Mucosa of rectum (tissue), 2 donors: ENCODE measurements around the gene PRKN.

Source experiments
- H3K27ac ChIP-seq, 2 donors: one replicate each; pipeline ENCODE4 v1.7.0; 2013; ENCODE audit warnings: inconsistent platforms in 2 of 2, low read depth in 2 of 2, low read length in 2 of 2
- H3K27me3 ChIP-seq, 2 donors: one replicate each; pipeline ENCODE4 v1.7.0; 2013; ENCODE audit warnings: low read length in 2 of 2; ENCODE audit not compliant: control insufficient read depth in 2 of 2, insufficient read depth in 2 of 2
- H3K36me3 ChIP-seq, 2 donors: one replicate each; pipeline ENCODE4 v1.7.0; 2013; ENCODE audit warnings: low read length in 2 of 2; ENCODE audit not compliant: control insufficient read depth in 2 of 2, insufficient read depth in 2 of 2
- H3K4me1 ChIP-seq, 2 donors: one replicate each; pipeline ENCODE4 v1.7.0; 2013; ENCODE audit warnings: low read length in 2 of 2, mild to moderate bottlenecking in 1 of 2; ENCODE audit not compliant: control insufficient read depth in 2 of 2, insufficient read depth in 2 of 2
- H3K4me3 ChIP-seq, 2 donors: one replicate each; pipeline ENCODE4 v1.7.0; 2013; ENCODE audit warnings: low read length in 2 of 2
- H3K9ac ChIP-seq, 2 donors: one replicate each; pipeline ENCODE4 v1.7.0; 2013; ENCODE audit warnings: low read length in 2 of 2, low read depth in 1 of 2, mild to moderate bottlenecking in 1 of 2
- H3K9me3 ChIP-seq, 2 donors: one replicate each; pipeline ENCODE4 v1.7.0; 2013; ENCODE audit warnings: low read length in 2 of 2; ENCODE audit not compliant: control insufficient read depth in 2 of 2
- donor health status: healthy.
- donor health status: Normal muscosa, but diverticular disease.

The PRKN gene

GRCh38 chr6:162630069-162630468 is 97.5 kb downstream of the PRKN start:
- H3K36me3 ChIP-seq, result no peaks in the 10 kb centered on the region
- H3K9me3 ChIP-seq, result no peaks in the 10 kb centered on the region
- H3K27ac ChIP-seq, result no peak overlapping the region
- H3K4me3 ChIP-seq, result no peak overlapping the region
- H3K9ac ChIP-seq, result no peak overlapping the region
- peaks cover 0 to 2% of the 10 kb centered on the region in 2 donors for H3K4me1 ChIP-seq
- H3K27me3 ChIP-seq, result no peaks in the 10 kb centered on the region

- no peak overlapping the region for H3K27ac ChIP-seq
- no peak overlapping the region for H3K4me3 ChIP-seq
- no peaks in the 10 kb centered on the region for H3K27me3 ChIP-seq
- no peaks in the 10 kb centered on the region for H3K9me3 ChIP-seq
- H3K36me3 ChIP-seq, result no peaks in the 10 kb centered on the region
- no peak overlapping the region for H3K9ac ChIP-seq
- peaks cover 0 to 2% of the 10 kb centered on the region in 2 donors for H3K4me1 ChIP-seq
Observed at GRCh38 chr6:162627825-162628224, 99.7 kb downstream of the PRKN start.

- Histone ChIP-seq H3K27ac (no peak overlapping the region), H3K4me1 (peaks cover 0 to 2% of the 10 kb centered on the region in 2 donors), H3K36me3 (no peaks in the 10 kb centered on the region)
Observed at GRCh38 chr6:162627362-162627761, 100.2 kb downstream of the PRKN start.

DNA sequence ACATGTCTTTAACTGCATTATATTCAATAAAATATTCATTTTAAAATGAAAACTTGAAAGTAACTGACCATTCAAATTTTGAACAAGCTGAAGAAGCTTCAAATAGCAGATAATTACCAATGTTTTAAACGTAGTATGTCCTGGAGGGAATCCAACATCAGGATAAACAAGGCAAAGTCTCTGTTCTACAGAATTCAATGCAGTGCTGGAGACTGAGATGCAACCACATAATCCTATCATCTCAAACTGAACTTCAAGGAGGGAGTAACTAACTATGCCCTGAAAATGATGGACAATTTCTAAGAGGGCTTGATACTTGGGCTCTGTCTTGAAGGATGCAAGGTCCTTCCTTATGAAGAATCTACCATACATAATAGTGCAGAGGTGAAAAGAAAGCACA is 100.7 kb downstream of the PRKN start:
- Histone ChIP-seq H3K9me3 (no peaks in the 10 kb centered on the region), H3K27ac (no peak overlapping the region), H3K4me1 (peaks cover 0 to 2% of the 10 kb centered on the region in 2 donors), H3K9ac (no peak overlapping the region), H3K36me3 (no peaks in the 10 kb centered on the region), H3K4me3 (no peak overlapping the region), H3K27me3 (no peaks in the 10 kb centered on the region)

More at GRCh38 chr6:162627362-162627761, 100.2 kb downstream of the PRKN start:
- Histone ChIP-seq H3K9me3 (no peaks in the 10 kb centered on the region), H3K9ac (no peak overlapping the region), H3K4me3 (no peak overlapping the region), H3K27me3 (no peaks in the 10 kb centered on the region)

GRCh38 chr6:162625846-162626540 is 101.6 kb downstream of the PRKN start:
- Histone ChIP-seq H3K36me3 (no peaks in the 10 kb centered on the region), H3K4me3 (no peak overlapping the region), H3K27me3 (no peaks in the 10 kb centered on the region), H3K9me3 (no peaks in the 10 kb centered on the region), H3K4me1 (peaks cover 0 to 2% of the 10 kb centered on the region in 2 donors), H3K27ac (no peak overlapping the region), H3K9ac (no peak overlapping the region)

GRCh38 chr6:162622572-162622971 is 105.0 kb downstream of the PRKN start:
- no peaks in the 10 kb centered on the region for H3K36me3 ChIP-seq
- no peaks in the 10 kb centered on the region for H3K4me1 ChIP-seq
- H3K4me3 ChIP-seq, result no peak overlapping the region
- no peaks in the 10 kb centered on the region for H3K9me3 ChIP-seq
- H3K9ac ChIP-seq, result no peak overlapping the region
- H3K27me3 ChIP-seq, result no peaks in the 10 kb centered on the region
- no peak overlapping the region for H3K27ac ChIP-seq

DNA sequence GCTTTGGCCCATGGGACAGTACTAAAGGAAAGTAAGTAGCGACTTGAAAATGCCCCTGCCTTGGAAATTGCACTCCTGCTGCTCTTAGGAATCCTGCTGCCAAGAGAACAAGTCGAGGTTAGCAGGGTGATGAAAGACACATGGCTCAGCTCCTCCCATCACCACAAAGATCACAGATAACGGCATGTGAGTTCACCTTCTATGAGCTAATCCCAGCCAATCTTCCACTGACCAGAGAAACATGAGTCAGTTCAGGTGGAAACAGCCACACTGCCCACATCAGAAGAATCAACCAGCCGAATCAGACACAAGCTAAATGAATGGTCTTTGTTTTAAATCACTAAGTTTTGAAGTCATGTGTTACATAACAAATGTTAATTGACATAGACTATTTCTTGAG is 106.3 kb downstream of the PRKN start:
- Histone ChIP-seq H3K27me3 (no peaks in the 10 kb centered on the region), H3K4me1 (no peaks in the 10 kb centered on the region), H3K4me3 (no peak overlapping the region), H3K9me3 (no peaks in the 10 kb centered on the region), H3K27ac (no peak overlapping the region), H3K9ac (no peak overlapping the region), H3K36me3 (no peaks in the 10 kb centered on the region)

DNA sequence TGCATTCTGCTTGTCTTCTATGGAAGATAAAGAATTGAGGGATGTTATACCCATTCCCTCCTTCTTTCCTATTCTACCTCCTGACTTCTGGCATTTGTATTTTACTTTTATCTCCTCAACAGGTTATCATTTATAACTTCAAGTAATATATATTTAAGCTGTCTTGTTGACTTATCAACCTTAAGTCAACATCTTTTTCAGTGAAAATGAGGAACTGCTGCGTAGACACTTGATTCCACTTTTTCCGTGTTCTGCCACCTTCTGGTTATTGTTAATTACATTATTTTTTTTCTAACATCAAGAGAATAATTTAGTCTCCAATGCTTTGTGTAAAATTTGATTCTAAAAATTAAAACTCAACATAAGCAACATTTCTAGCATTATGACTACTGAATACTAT is 107.5 kb downstream of the PRKN start:
- H3K9ac ChIP-seq, result no peak overlapping the region

DNA sequence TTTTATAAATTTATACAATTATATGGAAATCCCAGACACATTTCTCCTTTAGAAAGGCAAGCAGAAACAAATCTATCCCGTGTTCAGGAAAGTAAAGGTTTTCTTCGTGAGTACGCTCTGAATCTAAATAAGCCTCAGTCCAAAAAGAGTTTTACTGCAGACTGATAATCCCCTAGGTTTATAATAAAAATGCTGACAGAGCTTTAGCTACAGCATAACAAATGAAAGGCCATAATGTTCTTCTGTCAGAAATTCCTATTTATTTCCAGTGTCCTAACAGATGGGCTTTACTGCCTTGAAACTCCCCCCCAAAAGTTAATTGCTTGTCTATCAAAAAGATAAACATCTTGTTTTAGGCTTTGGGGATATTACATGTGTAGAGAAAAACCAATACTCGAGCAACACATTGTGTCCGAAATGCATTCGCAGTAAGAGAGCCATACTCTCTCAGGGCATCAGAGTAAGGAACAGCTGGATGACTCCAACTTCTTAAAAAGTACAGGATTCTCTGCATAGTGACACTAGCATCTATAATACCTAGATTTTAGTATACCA is 109.0 kb downstream of the PRKN start:
- H3K9me3 ChIP-seq, result no peaks in the 10 kb centered on the region
- no peak overlapping the region for H3K4me3 ChIP-seq
- H3K27me3 ChIP-seq, result no peaks in the 10 kb centered on the region
- no peak overlapping the region for H3K9ac ChIP-seq
- no peaks in the 10 kb centered on the region for H3K36me3 ChIP-seq
- H3K4me1 ChIP-seq, result no peaks in the 10 kb centered on the region
- H3K27ac ChIP-seq, result no peak overlapping the region

More for the DNA sequence above, 107.5 kb downstream of the PRKN start:
- no peaks in the 10 kb centered on the region for H3K27me3 ChIP-seq
- H3K4me1 ChIP-seq, result no peaks in the 10 kb centered on the region
- no peaks in the 10 kb centered on the region for H3K36me3 ChIP-seq
- H3K9me3 ChIP-seq, result no peaks in the 10 kb centered on the region
- H3K27ac ChIP-seq, result no peak overlapping the region
- no peak overlapping the region for H3K4me3 ChIP-seq

- H3K27ac ChIP-seq, result no peak overlapping the region
- no peaks in the 10 kb centered on the region for H3K27me3 ChIP-seq
- no peak overlapping the region for H3K9ac ChIP-seq
- H3K9me3 ChIP-seq, result no peaks in the 10 kb centered on the region
- H3K4me3 ChIP-seq, result no peak overlapping the region
- no peaks in the 10 kb centered on the region for H3K4me1 ChIP-seq
- no peaks in the 10 kb centered on the region for H3K36me3 ChIP-seq
Observed at GRCh38 chr6:162615016-162615705, 112.4 kb downstream of the PRKN start.
